Karpas-422 (cell line): ENCODE data around the gene WIPI1. TPM values are rescaled to one million over a fixed set of nuclear protein-coding genes. Genes with fewer than 3 reads are reported as not detected.

Experiments
- DNase-seq: peaks from one replicate; pipeline ENCODE4 v3.0.0-alpha.2; 2015
- H2AFZ ChIP-seq: fragments of 200-600 bp; sonication (generic); 2 replicates; pipeline ENCODE4 v1.6.1; 2014; ENCODE audit warnings: antibody characterized with exemption, low read length, mixed read lengths
- H3K27ac ChIP-seq: fragments of 200-600 bp; sonication (generic); 2 replicates; pipeline ENCODE4 v1.5.1; 2014; ENCODE audit warnings: mild to moderate bottlenecking, low read length, moderate library complexity
- H3K27me3 ChIP-seq: fragments of 200-600 bp; sonication (generic); 2 replicates; pipeline ENCODE4 v1.6.1; 2014; ENCODE audit warnings: low read length, mixed read lengths
- H3K36me3 ChIP-seq: fragments of 200-600 bp; sonication (generic); 2 replicates; pipeline ENCODE4 v1.6.1; 2014; ENCODE audit warnings: low read length, mixed read lengths; ENCODE audit not compliant: insufficient read depth
- H3K4me1 ChIP-seq: fragments of 200-600 bp; sonication (generic); 2 replicates; pipeline ENCODE4 v1.6.1; 2014; ENCODE audit warnings: mild to moderate bottlenecking, low read length, mixed read lengths
- H3K4me2 ChIP-seq: fragments of 200-600 bp; sonication (generic); 2 replicates; pipeline ENCODE4 v1.6.1; 2014; ENCODE audit warnings: low read length, low read depth, mild to moderate bottlenecking; ENCODE audit not compliant: poor library complexity, severe bottlenecking
- H3K4me3 ChIP-seq: fragments of 200-600 bp; sonication (generic); 2 replicates; pipeline ENCODE4 v1.5.1; 2014; ENCODE audit warnings: mild to moderate bottlenecking, antibody characterized with exemption, low read length, mixed read lengths
- H3K79me2 ChIP-seq: fragments of 200-600 bp; sonication (generic); 2 replicates; pipeline ENCODE4 v1.6.1; 2014; ENCODE audit warnings: mild to moderate bottlenecking, low read length, mixed read lengths
- H3K9ac ChIP-seq: fragments of 200-600 bp; sonication (generic); 2 replicates; pipeline ENCODE4 v1.6.0; 2014; ENCODE audit warnings: low read length
- H3K9me2 ChIP-seq: fragments of 200-600 bp; sonication (generic), shearing (Covaris generic); replicated peaks from 2 replicates; pipeline ENCODE4 v1.6.0; 2014; ENCODE audit warnings: mild to moderate bottlenecking, low read length, moderate library complexity; ENCODE audit not compliant: insufficient read depth
- H3K9me3 ChIP-seq: fragments of 300-700, 200-600 bp; sonication (generic); 2 replicates; pipeline ENCODE4 v1.6.1; 2014; ENCODE audit warnings: low read length, mixed read lengths
- H4K20me1 ChIP-seq: fragments of 200-600 bp; sonication (generic); 2 replicates; pipeline ENCODE4 v1.6.1; 2014; ENCODE audit warnings: mild to moderate bottlenecking, antibody characterized with exemption, low read length, low read depth; ENCODE audit not compliant: insufficient read depth
- total RNA-seq: library from RNA; depleted of rRNA; stranded (reverse); fragments of >200 nt; shearing (Covaris generic); gene quantifications from 2 replicates; pipeline ENCODE4 v1.2.3, GENCODE V29; 2014; ENCODE audit warnings: low replicate concordance

Gene WIPI1
- total RNA-seq, 1 experiment from 2014 or later, result 28.7 TPM

GRCh38 chr17:68468334-68468733, 11.0 kb upstream of the WIPI1 start:
- H3K9ac ChIP-seq, result no peak overlapping the region
- no peak for DNase-seq

GRCh38 chr17:68463211-68464019, 6.1 kb upstream of the WIPI1 start:
- no peaks in the 10 kb centered on the region for H3K36me3 ChIP-seq
- H3K4me2 ChIP-seq, result no peak overlapping the region
- no peak for DNase-seq
- no peaks in the 10 kb centered on the region for H3K27me3 ChIP-seq
- no peak overlapping the region for H2AFZ ChIP-seq
- peaks cover 45% of the 10 kb centered on the region for H3K4me1 ChIP-seq
- no peak overlapping the region for H3K4me3 ChIP-seq
- no peaks in the 10 kb centered on the region for H4K20me1 ChIP-seq
- no peaks in the 10 kb centered on the region for H3K9me2 ChIP-seq
- no peak overlapping the region for H3K9ac ChIP-seq
- H3K9me3 ChIP-seq, result no peaks in the 10 kb centered on the region
- H3K79me2 ChIP-seq, result no peaks in the 10 kb centered on the region
- no peak overlapping the region for H3K27ac ChIP-seq

More at GRCh38 chr17:68468334-68468733, 11.0 kb upstream of the WIPI1 start:
- Histone ChIP-seq H3K4me1 (peaks cover 11% of the 10 kb centered on the region), H3K9me2 (no peaks in the 10 kb centered on the region), H2AFZ (no peak overlapping the region), H3K27ac (no peak overlapping the region), H4K20me1 (no peaks in the 10 kb centered on the region), H3K4me3 (no peak overlapping the region), H3K79me2 (no peaks in the 10 kb centered on the region), H3K9me3 (no peaks in the 10 kb centered on the region), H3K27me3 (no peaks in the 10 kb centered on the region), H3K4me2 (no peak overlapping the region), H3K36me3 (no peaks in the 10 kb centered on the region)

- Histone ChIP-seq H2AFZ (peak overlapping the region; percentile 31; the same call in 1 of the 2 replicates), H3K27ac (no peak overlapping the region)
Measured at GRCh38 chr17:68462381-68463210, 5.3 kb upstream of the WIPI1 start.

GRCh38 chr17:68461589-68461988, 4.3 kb upstream of the WIPI1 start:
- Histone ChIP-seq H3K4me2 (no peak overlapping the region), H2AFZ (peak overlapping the region; percentile 37; the same call in 1 of the 2 replicates), H3K4me1 (peaks cover 55% of the 10 kb centered on the region)

More at GRCh38 chr17:68462381-68463210, 5.3 kb upstream of the WIPI1 start:
- no peaks in the 10 kb centered on the region for H4K20me1 ChIP-seq
- H3K27me3 ChIP-seq, result no peaks in the 10 kb centered on the region
- H3K9me2 ChIP-seq, result no peaks in the 10 kb centered on the region
- peak; percentile 95 for DNase-seq
- H3K79me2 ChIP-seq, result no peaks in the 10 kb centered on the region
- H3K4me1 ChIP-seq, result peaks cover 52% of the 10 kb centered on the region
- H3K9ac ChIP-seq, result peak overlapping the region; percentile 43
- no peaks in the 10 kb centered on the region for H3K36me3 ChIP-seq
- H3K4me2 ChIP-seq, result peak overlapping the region; percentile 48
- H3K9me3 ChIP-seq, result no peaks in the 10 kb centered on the region
- no peak overlapping the region for H3K4me3 ChIP-seq

GRCh38 chr17:68461122-68461539, 3.8 kb upstream of the WIPI1 start:
- DNase-seq, result peak; percentile 49
- Histone ChIP-seq H3K9me2 (no peaks in the 10 kb centered on the region), H3K9me3 (no peaks in the 10 kb centered on the region), H2AFZ (peak overlapping the region; percentile 37; the same call in 1 of the 2 replicates), H3K36me3 (no peaks in the 10 kb centered on the region), H3K9ac (0 out of 2 replicates have a peak overlapping the region, but pooled peaks have one; percentile 30), H3K4me2 (no peak overlapping the region), H4K20me1 (no peaks in the 10 kb centered on the region), H3K27ac (no peak overlapping the region; the same call in 1 of the 2 replicates), H3K4me1 (peaks cover 55% of the 10 kb centered on the region), H3K27me3 (no peaks in the 10 kb centered on the region), H3K4me3 (no peak overlapping the region), H3K79me2 (no peaks in the 10 kb centered on the region)

More at GRCh38 chr17:68461589-68461988, 4.3 kb upstream of the WIPI1 start:
- no peak for DNase-seq
- Histone ChIP-seq H3K36me3 (no peaks in the 10 kb centered on the region), H3K9me3 (no peaks in the 10 kb centered on the region), H3K27ac (no peak overlapping the region; the same call in 1 of the 2 replicates), H4K20me1 (no peaks in the 10 kb centered on the region), H3K9ac (0 out of 2 replicates have a peak overlapping the region, but pooled peaks have one; percentile 30), H3K4me3 (no peak overlapping the region), H3K79me2 (no peaks in the 10 kb centered on the region), H3K27me3 (no peaks in the 10 kb centered on the region), H3K9me2 (no peaks in the 10 kb centered on the region)

- DNase-seq, result no peak
- Histone ChIP-seq H3K4me3 (no peak overlapping the region), H3K27me3 (no peaks in the 10 kb centered on the region), H3K9me3 (no peaks in the 10 kb centered on the region), H3K79me2 (no peaks in the 10 kb centered on the region), H3K4me1 (peaks cover 52% of the 10 kb centered on the region), H3K36me3 (no peaks in the 10 kb centered on the region), H3K9me2 (no peaks in the 10 kb centered on the region), H4K20me1 (no peaks in the 10 kb centered on the region), H3K27ac (no peak overlapping the region; the same call in 1 of the 2 replicates), H3K4me2 (no peak overlapping the region), H2AFZ (no peak overlapping the region), H3K9ac (no peak overlapping the region)
Measured at GRCh38 chr17:68460715-68461114, 3.4 kb upstream of the WIPI1 start.

GRCh38 chr17:68460146-68460545, 2.9 kb upstream of the WIPI1 start:
- H3K4me3 ChIP-seq, result no peak overlapping the region
- DNase-seq, result no peak
- H4K20me1 ChIP-seq, result no peaks in the 10 kb centered on the region
- no peak overlapping the region for H3K4me2 ChIP-seq
- no peaks in the 10 kb centered on the region for H3K79me2 ChIP-seq
- H3K27me3 ChIP-seq, result no peaks in the 10 kb centered on the region
- H3K9me3 ChIP-seq, result no peaks in the 10 kb centered on the region
- H3K4me1 ChIP-seq, result peaks cover 52% of the 10 kb centered on the region
- no peak overlapping the region; the same call in 1 of the 2 replicates for H3K27ac ChIP-seq
- peak overlapping the region; percentile 52; the same call in 1 of the 2 replicates for H2AFZ ChIP-seq
- H3K9ac ChIP-seq, result peak overlapping the region; percentile 7; the same call in 1 of the 2 replicates
- no peaks in the 10 kb centered on the region for H3K9me2 ChIP-seq
- H3K36me3 ChIP-seq, result no peaks in the 10 kb centered on the region
